Hematopoietic multipotent progenitor cell treated with erythropoietin and hydrocortisone succinate and interleukin-3 and kit ligand, for 15 days (in vitro differentiated cells): Measurements from ENCODE around the gene EXTL1.

Experiments
- DNase-seq: peaks from one replicate; pipeline ENCODE4 v3.0.0-alpha.2; 2015; ENCODE audit warnings: low spot score

EXTL1 gene

GRCh38 chr1:26041978-26042377, 20.4 kb downstream of the EXTL1 start:
- no peak for DNase-seq

- no peak for DNase-seq
These were observed 22.2 kb downstream of the EXTL1 start for GRCh38 chr1:26043765-26044164.

DNA sequence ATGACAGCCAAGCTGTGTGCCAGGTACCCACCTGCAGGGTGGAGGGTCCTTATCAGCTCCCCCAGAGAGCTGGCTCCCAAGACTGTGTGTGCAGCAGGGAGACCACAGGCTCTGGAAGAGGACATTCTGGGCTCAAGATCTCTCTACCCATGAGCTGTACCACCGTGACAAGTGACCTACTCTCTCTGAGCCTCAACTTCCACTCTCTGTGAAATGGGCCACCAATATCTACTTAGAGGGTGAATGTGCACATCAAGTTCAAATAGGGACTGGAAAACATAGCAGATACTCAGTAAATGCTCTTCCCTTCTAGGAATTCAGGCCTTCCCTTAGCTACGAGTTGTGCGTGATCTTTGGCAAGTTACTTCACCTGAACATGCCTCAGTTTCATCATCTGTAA, 22.8 kb downstream of the EXTL1 start:
- DNase-seq: no peak

DNA sequence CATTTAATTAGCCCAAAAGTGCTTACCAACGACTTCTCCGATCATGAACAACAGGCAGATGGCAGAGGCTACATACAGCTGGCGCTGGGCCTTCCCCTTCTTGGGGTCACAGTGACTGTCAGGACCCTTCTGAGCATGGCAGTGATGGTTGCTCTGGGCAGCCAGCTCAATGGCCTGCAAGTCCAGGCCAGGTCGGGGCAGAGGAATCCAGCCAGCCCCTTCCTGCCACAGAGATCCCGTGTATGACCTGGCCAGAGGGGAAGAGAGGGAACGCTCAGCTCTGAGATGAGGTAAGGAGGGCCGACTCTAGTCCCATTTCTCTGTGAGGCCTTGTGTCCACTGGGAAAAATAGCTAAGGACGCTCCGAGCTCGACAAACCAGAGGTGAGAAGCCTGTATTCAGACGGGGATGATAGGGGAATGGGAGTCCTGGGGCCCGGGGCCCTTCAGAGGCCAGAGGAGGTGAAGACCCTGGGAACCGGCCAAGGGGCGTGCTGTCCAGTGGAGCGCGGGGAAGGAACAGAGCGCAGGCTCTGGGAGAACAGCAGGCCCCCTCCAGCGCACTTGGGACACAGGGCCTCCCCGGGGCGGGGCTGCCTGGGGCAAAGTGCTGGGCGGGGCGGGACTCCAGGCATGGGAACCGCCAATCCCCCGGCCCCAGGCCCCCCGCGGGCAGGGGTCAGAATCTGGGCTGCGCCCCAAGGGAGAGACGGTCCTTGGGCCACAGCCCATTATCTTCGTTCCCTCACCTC, 23.6 kb downstream of the EXTL1 start:
- no peak for DNase-seq

DNA sequence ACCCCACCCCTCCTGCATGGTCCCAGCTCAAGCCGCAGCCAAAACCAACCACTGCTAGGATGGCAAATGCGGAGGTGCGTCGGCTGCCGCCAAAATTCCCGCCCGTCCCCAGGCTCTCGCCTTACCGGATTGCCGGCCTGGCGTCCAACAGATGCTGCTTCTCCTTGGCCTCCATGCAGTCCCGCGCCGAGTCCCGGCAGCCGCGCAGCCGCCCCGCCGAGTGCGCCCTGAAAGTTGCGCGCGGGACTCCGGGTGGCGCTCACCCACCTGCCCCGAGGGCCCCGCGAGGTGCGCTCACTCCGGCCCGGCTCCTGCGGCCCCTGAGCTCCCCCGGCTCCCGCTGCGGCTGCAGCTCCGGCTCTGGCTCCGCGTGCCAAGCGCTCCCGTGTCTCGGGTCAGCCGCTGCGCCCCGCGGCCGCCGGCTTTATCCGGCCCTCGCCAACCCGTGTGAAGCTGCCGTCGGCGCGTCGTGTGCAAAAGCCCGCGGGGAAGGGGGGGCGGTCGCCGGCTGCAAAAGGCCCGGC, 24.2 kb downstream of the EXTL1 start, which contains the start of gene SLC30A2:
Gene SLC30A2, minus strand, starts transcription at position 397 of the 524 bp plus-strand sequence. Its CDS starts 222 bp downstream, at position 175.
- no peak for DNase-seq

GRCh38 chr1:26046246-26047095, 24.9 kb downstream of the EXTL1 start:
- DNase-seq: no peak

GRCh38 chr1:26047278-26047874, 25.8 kb downstream of the EXTL1 start:
- no peak for DNase-seq

DNA sequence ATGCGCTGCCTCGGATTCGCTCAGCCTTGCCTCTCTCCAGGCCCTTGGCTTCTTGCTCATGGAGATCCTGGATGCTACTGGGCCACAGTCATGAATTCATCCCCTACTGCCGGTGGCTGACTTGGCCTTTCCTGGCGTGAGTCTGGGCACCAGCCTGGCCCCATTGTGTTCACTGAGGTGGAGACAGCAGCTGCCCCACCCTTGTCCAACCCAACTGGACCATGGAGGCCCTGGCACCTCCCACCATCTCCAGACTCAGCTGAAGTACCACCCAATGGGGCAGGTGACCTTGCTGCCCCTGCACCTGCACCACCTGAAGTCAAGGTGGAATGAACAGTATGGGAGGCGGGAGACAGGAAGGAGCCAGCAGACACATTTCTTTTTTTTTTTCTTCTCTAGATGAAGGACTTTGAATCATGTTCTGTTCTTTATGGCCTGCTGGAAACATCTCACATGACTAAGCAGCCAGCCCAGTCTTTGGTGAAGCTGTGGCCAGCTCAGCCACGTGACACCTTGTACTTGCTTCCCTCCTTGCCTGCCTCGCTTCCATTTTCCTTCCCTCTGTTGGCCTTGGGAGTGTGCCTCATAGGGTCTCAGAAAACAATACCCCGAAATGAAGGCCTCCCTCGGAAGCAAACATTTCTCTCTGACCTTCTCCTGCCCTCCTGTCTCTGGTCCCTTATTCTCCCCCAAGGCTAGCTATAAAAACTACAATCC, 28.1 kb downstream of the EXTL1 start:
- no peak for DNase-seq

DNA sequence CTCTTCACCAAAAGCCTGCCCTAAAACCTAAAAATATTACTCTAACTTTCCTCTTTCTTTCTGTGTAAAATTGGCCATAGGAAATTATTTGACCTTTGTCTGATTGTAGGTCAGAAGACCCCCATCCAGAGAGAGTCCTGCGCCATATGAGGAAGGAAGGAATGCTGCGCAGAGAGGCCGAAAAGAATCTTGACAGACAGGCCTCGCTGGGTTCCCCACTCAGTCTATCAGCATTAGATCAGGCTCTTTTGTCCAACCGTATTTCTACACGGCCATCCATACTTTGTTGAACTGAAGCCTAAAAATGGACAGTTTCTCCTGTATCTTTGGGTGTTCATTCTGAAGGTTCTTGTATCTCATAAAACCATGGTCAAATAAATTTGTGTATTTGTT, 28.7 kb downstream of the EXTL1 start:
- no peak for DNase-seq

- no peak for DNase-seq
These were observed 32.4 kb downstream of the EXTL1 start for GRCh38 chr1:26053718-26054560.

GRCh38 chr1:26055041-26055440, 33.5 kb downstream of the EXTL1 start:
- DNase-seq: no peak

DNA sequence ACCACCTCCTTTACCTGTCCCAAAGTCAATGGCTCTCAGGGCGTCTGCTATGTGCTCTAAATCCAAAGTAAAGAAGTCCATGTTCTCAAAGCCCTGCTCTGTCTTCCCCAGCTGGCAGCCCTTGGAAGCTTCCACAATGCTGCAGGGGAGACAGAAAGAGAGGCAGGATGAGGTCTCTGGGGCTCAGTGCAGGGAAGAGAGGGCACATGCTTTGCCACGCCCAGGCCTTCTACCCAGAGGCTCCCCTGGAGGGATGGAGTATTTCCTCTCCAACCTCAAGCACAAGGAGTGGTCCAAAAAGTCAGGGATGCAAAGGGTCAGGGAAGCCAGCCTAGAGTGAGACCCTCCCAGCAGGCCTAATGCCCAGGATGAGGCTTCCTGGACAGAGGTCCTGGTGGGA, 35.6 kb downstream of the EXTL1 start:
- no peak for DNase-seq

GRCh38 chr1:26058052-26058595, 36.5 kb downstream of the EXTL1 start:
- DNase-seq: no peak

GRCh38 chr1:26059906-26060305, 38.3 kb downstream of the EXTL1 start:
- no peak for DNase-seq

- DNase-seq: no peak
These were observed 39.4 kb downstream of the EXTL1 start for GRCh38 chr1:26060832-26061574.

DNA sequence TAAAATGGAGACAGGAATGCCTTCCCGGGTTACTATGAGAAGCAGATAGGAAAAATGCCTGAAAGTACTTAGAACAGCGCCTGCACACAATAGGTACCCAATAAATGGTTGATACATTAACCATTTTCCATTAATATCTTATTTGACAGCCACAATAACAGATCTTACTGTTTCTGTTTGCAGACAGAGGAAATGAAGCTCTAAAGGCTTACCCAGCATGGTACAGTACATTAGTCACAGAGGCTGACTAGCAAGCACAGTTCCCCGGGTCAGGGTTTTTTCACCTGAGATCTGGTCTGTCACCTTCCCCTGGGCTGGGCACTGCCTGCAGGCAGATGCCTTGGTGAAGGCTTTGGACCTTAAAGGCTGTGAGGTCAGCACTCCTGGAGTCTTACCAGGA, 43.0 kb downstream of the EXTL1 start:
- no peak for DNase-seq

DNA sequence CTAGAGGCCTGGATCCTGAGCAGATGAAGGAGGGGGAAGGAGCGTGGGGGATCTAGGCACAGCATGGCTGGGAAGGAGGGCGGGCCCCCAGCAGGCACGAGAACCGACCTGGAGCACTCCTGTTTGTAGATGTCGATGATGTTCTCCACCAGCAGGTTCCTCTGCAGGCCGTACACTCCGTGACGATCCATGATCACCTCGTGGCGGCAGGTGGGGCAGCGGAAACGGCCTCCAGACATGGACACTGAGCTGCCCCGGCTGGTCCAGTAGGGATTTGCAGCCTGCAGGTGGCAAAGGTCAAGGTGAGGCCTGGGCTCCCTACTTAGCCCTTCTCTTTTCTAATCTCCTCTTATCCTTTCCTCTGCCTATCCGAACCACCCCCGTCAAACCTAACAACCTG, 44.6 kb downstream of the EXTL1 start:
- no peak for DNase-seq

GRCh38 chr1:26066857-26067256, 45.3 kb downstream of the EXTL1 start:
- DNase-seq: peak; percentile 14

- no peak for DNase-seq
These were observed 45.9 kb downstream of the EXTL1 start, which contains the start of gene TRIM63 for GRCh38 chr1:26067432-26067911. TSS of gene TRIM63 (minus strand) at chr1:26067630. CDS start at chr1:26067494, 136 bp downstream.

DNA sequence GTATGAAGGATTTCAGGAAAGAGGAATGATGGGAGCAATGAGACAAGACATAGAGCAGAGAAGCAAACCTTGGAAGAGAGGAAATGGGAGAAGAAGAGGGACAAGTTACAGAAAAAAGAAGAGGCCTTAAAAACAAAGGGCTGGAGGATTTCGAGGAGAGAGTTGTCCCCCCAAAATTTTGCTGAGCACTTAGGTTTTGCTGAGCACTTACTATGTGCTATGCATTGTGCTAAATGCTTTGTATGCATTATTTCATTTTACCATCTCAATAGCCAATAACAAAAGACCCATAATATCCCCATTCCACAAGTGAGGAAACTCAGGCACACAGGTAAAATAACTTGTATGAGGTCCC, 48.3 kb downstream of the EXTL1 start:
- no peak for DNase-seq
